ENCODE data around the gene TMEM141. TPM values are rescaled to one million over a fixed set of nuclear protein-coding genes. Genes with fewer than 3 reads are reported as not detected.

TMEM141 gene
- total and polyA plus RNA-seq, 2 of the 8 experiments (the other 6 are each of a cell fraction or from before 2014, with no cell fraction given): 51.1 to 137 TPM

- no peak overlapping the region for H4K8ac ChIP-seq (ENCODE audit: extremely low read depth, insufficient read depth, low read length)
- no peak overlapping the region for H2BK20ac ChIP-seq (ENCODE audit: low read length)
- peak overlapping the region; percentile 52 for H2BK5ac ChIP-seq (ENCODE audit: low read depth, low read length)
- no peak overlapping the region for H2BK12ac ChIP-seq (ENCODE audit: low read depth, low read length)
- H2BK120ac ChIP-seq (replicated peaks; ENCODE audit: low read depth, low read length): no peak overlapping the region
- H3K4me2 ChIP-seq (ENCODE audit: insufficient read depth in 1 of 2, low read depth in 2 of 2, low read length in 2 of 2): no peak overlapping the region
- H3K4me1 ChIP-seq (replicated peaks in 1 of 4; ENCODE audit: control insufficient read depth in 3 of 4, insufficient read depth in 4 of 4, low read length in 3 of 4): peaks cover 0 to 13% (median 6%) of the 10 kb centered on the region in 4 experiments; a peak in 4 of 7 replicates
- H3K56ac ChIP-seq (replicated peaks; ENCODE audit: insufficient read length, low read depth, low read length): no peak overlapping the region
- H2AFZ ChIP-seq (ENCODE audit: low read length): no peak overlapping the region
- ChIA-PET CTCF (ENCODE audit: partially characterized antibody) (interaction anchor here (1.3 to 8.5 kb wide), 2 partner anchors 14 to 183 kb away, joined by 3 to 88 read pairs; no protein-coding TSS in a partner anchor), POLR2A (ENCODE audit: partially characterized antibody) (interaction anchor here (1.3 kb wide), 1 partner anchor 36 kb away, joined by 4 read pairs; no protein-coding TSS in a partner anchor)
- no peak overlapping the region for H4K5ac ChIP-seq (ENCODE audit: insufficient read length, low read depth, low read length)
- no peak overlapping the region; the same call in 1 of the 2 replicates for H2BK15ac ChIP-seq (ENCODE audit: low read length)
- no peaks in the 10 kb centered on the region for H3K36me3 ChIP-seq (ENCODE audit: control insufficient read depth in 2 of 4, insufficient read depth in 4 of 4, low read length in 3 of 4)
- H3K9ac ChIP-seq (replicated peaks in 1 of 4; ENCODE audit: extremely low read depth in 1 of 4, low read depth in 3 of 4, low read length in 3 of 4): no peak overlapping the region
- no peak overlapping the region for H3K4me3 ChIP-seq (ENCODE audit: extremely low read depth in 1 of 4, insufficient read depth in 2 of 4, low read depth in 3 of 4, low read length in 4 of 4)
- no peak overlapping the region for H3K18ac ChIP-seq (ENCODE audit: extremely low read depth, low read length)
- no peak overlapping the region for H3K23ac ChIP-seq (ENCODE audit: insufficient read length)
- H3K4ac ChIP-seq (replicated peaks; ENCODE audit: insufficient read length, low read depth, low read length): no peak overlapping the region
- H2AK5ac ChIP-seq (ENCODE audit: low read depth, low read length): 0 out of 2 replicates have a peak overlapping the region, but pooled peaks have one; percentile 53
- DNase-seq (ENCODE audit: low read depth in 1 of 2, low spot score in 2 of 2) (no peak), FAIRE-seq (no peak)
- TF ChIP-seq POLR2AphosphoS5 (IDR thresholded peaks at IDR 0.05; ENCODE audit: low read depth, low read length) (no peak), SUZ12 (IDR thresholded peaks at IDR 0.05; ENCODE audit: low read length) (no peak), CHD2 (IDR thresholded peaks at IDR 0.05; ENCODE audit: low read length) (no peak), SIN3A (conservative IDR thresholded peaks at IDR 0.05 in 1 of 2, IDR thresholded peaks at IDR 0.05 in 1 of 2; ENCODE audit: low read depth in 1 of 2, low read length in 2 of 2) (no peak), TAF1 (IDR thresholded peaks at IDR 0.05; ENCODE audit: low read depth, low read length) (no peak), BRCA1 (IDR thresholded peaks at IDR 0.05; ENCODE audit: low read depth, low read length) (no peak), SIRT6 (IDR thresholded peaks at IDR 0.05; ENCODE audit: low read length) (no peak)
- no peaks in the 10 kb centered on the region for H4K20me1 ChIP-seq (replicated peaks in 1 of 2; ENCODE audit: control insufficient read depth in 1 of 2, insufficient read depth in 2 of 2, low read length in 2 of 2)
- peak overlapping the region; percentile 61 for H4K91ac ChIP-seq (replicated peaks; ENCODE audit: insufficient read length, low read length)
- H3K9me3 ChIP-seq (ENCODE audit: insufficient read depth in 2 of 2, low read depth in 1 of 2, low read length in 1 of 2): no peaks in the 10 kb centered on the region
- 96% methylated on average over 13 of the region's 14 CpGs; no CpG with 5 or more reads in 1 of the 2 experiments for WGBS, 2 experiments (ENCODE audit: extremely low coverage in 1 of 2, insufficient coverage in 1 of 2, insufficient read length in 1 of 2, insufficient replicate concordance in 2 of 2, low coverage in 1 of 2, low lambda C conversion rate in 2 of 2, missing lambda C conversion rate in 1 of 2)
- no peak overlapping the region for H3K14ac ChIP-seq (ENCODE audit: insufficient read length)
- H3K79me2 ChIP-seq (ENCODE audit: control insufficient read depth in 1 of 2, insufficient read depth in 2 of 2, low read length in 2 of 2): no peaks in the 10 kb centered on the region
- no peak overlapping the region for H3K27ac ChIP-seq (ENCODE audit: low read depth, low read length)
- H3K79me1 ChIP-seq (ENCODE audit: low read depth, low read length): no peaks in the 10 kb centered on the region
- no peaks in the 10 kb centered on the region; the same call in 1 of the 2 replicates for H3K23me2 ChIP-seq (ENCODE audit: low read depth, low read length)
- H3K27me3 ChIP-seq (replicated peaks in 1 of 4; ENCODE audit: control insufficient read depth in 3 of 4, extremely low read depth in 1 of 4, insufficient read depth in 3 of 4, low read length in 3 of 4): no peaks in the 10 kb centered on the region; a peak in 2 of 7 replicates
Measured at GRCh38 chr9:136765041-136765440, 26.1 kb upstream of the TMEM141 start.

Data from H1 (cell line).